ACHN (cell line): ENCODE results near the gene ZNF277.
A peak's percentile ranks its signal among the peaks of the same experiment; 100 is the strongest.
"Not testable (repeated sequence)": the region's sequence is repeated elsewhere in the genome, so short reads cannot be mapped to it uniquely, and the experiment has no call there.

Experiments used
- DNase-seq: peaks from one replicate; pipeline ENCODE4 v3.0.0-alpha.2; 2015
- in situ Hi-C: cut with HindIII; loops from 2 replicates; pipeline ENCODE4 v1.10.0; 2017; ENCODE audit warnings: low sequenced_read_pairs, low pct_ligation_motif_present, low pct_unique_long_range_greater_than_20kb

Gene ZNF277

GRCh38 chr7:112233048-112233697, 26.7 kb downstream of the ZNF277 start:
- in situ Hi-C loops, result no loop called here
- DNase-seq, result no peak

- in situ Hi-C loops, result no loop called here
- DNase-seq, result no peak
Measured at GRCh38 chr7:112234147-112234546, 27.7 kb downstream of the ZNF277 start.

GRCh38 chr7:112236597-112236996, 30.1 kb downstream of the ZNF277 start:
- in situ Hi-C loops, result no loop called here
- DNase-seq, result no peak

GRCh38 chr7:112238330-112238729, 31.8 kb downstream of the ZNF277 start:
- in situ Hi-C loops, result no loop called here
- DNase-seq, result no peak

GRCh38 chr7:112238852-112239610, 32.5 kb downstream of the ZNF277 start:
- no peak for DNase-seq
- in situ Hi-C loops, result no loop called here

- DNase-seq, result no peak
Measured at GRCh38 chr7:112248598-112248997, 42.1 kb downstream of the ZNF277 start.

GRCh38 chr7:112249967-112250366, 43.5 kb downstream of the ZNF277 start:
- in situ Hi-C loops, DNase-seq: not testable (repeated sequence)

More at GRCh38 chr7:112248598-112248997, 42.1 kb downstream of the ZNF277 start:
- in situ Hi-C loops, result no loop called here

GRCh38 chr7:112252141-112252540, 45.6 kb downstream of the ZNF277 start:
- no peak for DNase-seq
- in situ Hi-C loops, result no loop called here

- in situ Hi-C loops, result no loop called here
- no peak for DNase-seq
Measured at GRCh38 chr7:112252691-112253090, 46.2 kb downstream of the ZNF277 start.

- no peak for DNase-seq
- in situ Hi-C loops, result no loop called here
Measured at GRCh38 chr7:112254156-112254555, 47.7 kb downstream of the ZNF277 start.

GRCh38 chr7:112254709-112255387, 48.4 kb downstream of the ZNF277 start:
- DNase-seq, result no peak
- in situ Hi-C loops, result no loop called here

GRCh38 chr7:112255388-112255720, 48.9 kb downstream of the ZNF277 start:
- peak; percentile 8 for DNase-seq
- in situ Hi-C loops, result no loop called here

GRCh38 chr7:112257073-112257472, 50.6 kb downstream of the ZNF277 start:
- in situ Hi-C loops, result no loop called here
- no peak for DNase-seq

- in situ Hi-C loops, result no loop called here
- DNase-seq, result no peak
Measured at GRCh38 chr7:112260911-112261310, 54.4 kb downstream of the ZNF277 start.

GRCh38 chr7:112262036-112262435, 55.5 kb downstream of the ZNF277 start:
- in situ Hi-C loops, result no loop called here
- DNase-seq, result no peak

GRCh38 chr7:112262855-112263487, 56.5 kb downstream of the ZNF277 start:
- DNase-seq, result no peak
- in situ Hi-C loops, result no loop called here

GRCh38 chr7:112263519-112263918, 57.0 kb downstream of the ZNF277 start:
- in situ Hi-C loops, result no loop called here
- DNase-seq, result no peak

- in situ Hi-C loops, result no loop called here
- no peak for DNase-seq
Measured at GRCh38 chr7:112266141-112266540, 59.6 kb downstream of the ZNF277 start.

GRCh38 chr7:112266595-112267270, 60.2 kb downstream of the ZNF277 start:
- in situ Hi-C loops, result no loop called here

More at GRCh38 chr7:112266595-112267270, 60.2 kb downstream of the ZNF277 start:
- no peak for DNase-seq
